Measurements from ENCODE around the gene ADD3.

DNA sequence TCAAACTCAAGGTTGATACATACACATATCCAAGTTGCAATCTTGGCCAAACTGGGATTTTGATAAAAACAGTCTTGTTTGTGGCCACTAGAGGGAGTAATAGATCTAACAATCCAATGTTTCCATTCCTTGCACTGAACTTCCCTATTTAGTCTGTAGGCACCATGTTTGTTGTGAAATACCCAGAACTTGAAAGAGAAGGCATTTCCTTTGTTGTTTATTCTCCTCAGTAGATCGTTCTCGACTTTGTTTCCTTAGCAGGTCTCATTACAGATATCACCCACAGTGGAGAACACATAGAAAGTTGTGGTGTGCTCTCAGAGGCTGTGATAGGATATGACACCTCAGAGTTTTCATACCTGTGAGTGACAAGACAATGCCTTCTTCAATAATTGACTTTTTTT lies 129.4 kb downstream of the ADD3 start:
- TF ChIP-seq SP1 (IDR thresholded peaks at IDR 0.05) (no peak), HDGF (IDR thresholded peaks at IDR 0.05; ENCODE audit: borderline replicate concordance) (no peak), BHLHE40 (IDR thresholded peaks at IDR 0.05; ENCODE audit: borderline replicate concordance) (no peak), TARDBP (IDR thresholded peaks at IDR 0.05) (no peak), LEF1 (IDR thresholded peaks at IDR 0.05; ENCODE audit: borderline replicate concordance) (no peak), NFRKB (IDR thresholded peaks at IDR 0.05) (no peak), CTBP1 (IDR thresholded peaks at IDR 0.05; ENCODE audit: borderline replicate concordance) (no peak), ELF4 (IDR thresholded peaks at IDR 0.05) (no peak), SUZ12 (IDR thresholded peaks at IDR 0.05) (no peak), FOXM1 (IDR thresholded peaks at IDR 0.05; ENCODE audit: borderline replicate concordance) (no peak)
